GM21576 (cell line): ENCODE results near the gene SERTAD2.
A peak's percentile ranks its signal among the peaks of the same experiment; 100 is the strongest.

Experiments used
- ATAC-seq: cut with Tn5 transposase; IDR thresholded peaks from one replicate; pipeline ENCODE4 v1.9.1; 2021; ENCODE audit warnings: mild to moderate bottlenecking, moderate library complexity; ENCODE audit not compliant: unreplicated experiment

SERTAD2 gene

DNA sequence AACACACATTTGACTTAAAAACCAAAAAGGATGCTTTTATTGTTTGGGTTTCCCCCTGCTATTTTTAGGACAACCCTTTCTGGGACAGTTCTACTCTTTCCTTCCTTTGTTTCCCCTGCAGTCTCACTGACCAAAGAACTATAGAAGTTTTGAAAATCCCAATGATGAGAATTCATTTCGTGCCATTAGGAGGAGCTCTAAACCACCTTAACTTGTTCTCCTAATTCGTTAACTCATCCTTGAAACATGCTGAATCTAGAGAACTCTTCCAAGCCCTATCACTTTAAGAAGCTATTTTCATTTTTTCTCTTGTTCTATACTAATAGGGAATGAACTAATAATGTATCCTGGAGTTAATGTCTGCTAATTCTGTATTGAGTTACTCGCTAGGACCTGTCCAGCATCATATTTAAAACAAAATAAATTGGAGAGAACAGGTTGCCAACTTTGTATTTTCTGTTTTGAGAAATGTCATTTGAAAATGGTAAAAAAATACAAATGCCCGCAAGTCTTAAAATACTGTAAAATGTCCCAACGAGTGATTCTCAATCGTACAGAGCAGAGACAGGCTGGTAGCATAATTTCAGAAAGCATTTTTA, 66.7 kb downstream of the SERTAD2 start:
- no peak for ATAC-seq

DNA sequence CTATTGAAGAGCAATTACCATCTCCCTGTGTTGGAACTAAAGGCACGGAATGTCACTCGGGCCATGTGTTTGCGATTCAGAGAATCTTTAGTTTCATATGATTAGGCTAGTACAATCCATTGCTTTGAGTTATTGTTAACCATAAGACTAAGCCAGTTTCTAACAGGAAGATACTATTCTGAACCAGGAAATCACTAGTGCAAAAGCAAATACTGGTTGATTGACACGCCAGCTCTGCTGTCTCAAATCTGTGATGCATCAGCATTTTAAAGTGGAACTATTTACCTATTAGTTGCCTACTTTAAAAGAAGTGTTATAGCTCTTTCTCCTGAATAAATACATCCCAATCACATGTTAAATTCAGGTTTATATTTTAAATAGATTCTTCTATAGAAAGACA, 67.7 kb downstream of the SERTAD2 start:
- ATAC-seq, result no peak

DNA sequence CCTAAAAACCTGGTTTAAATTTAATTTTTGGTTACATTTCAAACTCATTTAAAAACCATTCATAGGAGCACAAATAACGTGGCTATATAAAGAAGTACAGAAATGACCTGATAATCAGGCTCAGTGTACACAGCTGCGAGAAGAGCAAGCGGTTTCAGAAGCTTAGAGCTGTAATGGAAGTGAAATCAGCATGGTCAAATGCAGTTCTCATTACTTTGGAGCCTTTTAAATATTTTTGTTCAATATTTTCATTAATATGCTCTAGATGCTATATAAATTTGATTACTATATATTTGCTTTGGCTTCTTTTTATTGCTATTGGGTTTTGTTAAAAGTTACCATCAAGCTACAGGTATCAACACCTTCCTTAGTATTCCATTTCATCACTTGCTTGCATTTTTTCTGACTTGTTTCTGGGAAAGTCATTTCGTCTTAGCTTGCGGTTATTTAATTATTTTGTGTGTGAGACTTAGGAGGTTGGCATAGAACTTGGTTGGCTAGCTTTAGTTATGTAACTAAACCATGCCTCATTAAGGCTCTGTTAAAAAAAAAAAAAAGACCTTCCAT, 70.9 kb downstream of the SERTAD2 start:
- peak; percentile 81 for ATAC-seq

DNA sequence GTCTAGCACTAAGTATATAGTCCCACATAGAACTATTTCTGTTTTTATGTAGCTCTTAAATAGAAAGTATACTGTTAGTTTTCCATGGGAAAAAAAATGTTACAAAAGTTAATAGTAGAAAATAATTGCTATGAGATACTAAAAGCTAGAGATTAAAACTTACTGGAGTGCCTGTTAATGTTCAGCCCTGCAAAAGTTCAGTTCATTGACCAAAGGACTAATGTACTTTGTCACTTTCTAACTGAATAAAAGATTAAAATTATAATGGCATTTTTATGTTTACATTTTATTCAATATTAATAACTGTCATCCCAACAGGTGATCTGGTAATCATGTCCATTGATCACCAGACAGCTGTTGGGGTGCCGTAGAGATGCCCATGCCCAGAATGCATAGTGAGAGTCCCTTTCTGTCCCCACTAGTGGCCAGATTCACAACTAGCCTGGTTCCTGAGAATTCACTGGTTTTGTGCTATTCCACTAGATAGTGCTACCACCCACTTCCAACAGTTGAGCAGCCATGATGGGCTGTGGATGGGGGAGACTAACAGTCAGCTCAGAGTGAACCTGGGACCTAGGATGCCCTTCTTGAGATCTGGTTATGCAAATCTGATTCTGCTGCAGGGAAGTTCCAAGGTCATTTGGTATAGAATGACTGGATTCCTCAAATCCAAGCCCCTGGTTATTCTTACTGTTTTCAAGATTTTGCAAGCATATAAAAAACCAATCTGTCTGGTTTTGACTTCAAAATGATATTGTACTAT, 71.8 kb downstream of the SERTAD2 start:
- no peak for ATAC-seq
